Heart right ventricle (tissue), 16 donors: ENCODE data around the gene ANO2. TPM values are rescaled to one million over a fixed set of nuclear protein-coding genes. Genes with fewer than 3 reads are reported as not detected.

Experiments used
- ATAC-seq, 8 donors: fragments of 200-7000 bp; cut with Tn5 transposase; one replicate each; pipeline ENCODE4 v1.9.1; 2020; ENCODE audit warnings: mild to moderate bottlenecking in 8 of 8, moderate library complexity in 8 of 8, moderate number of reproducible peaks in 1 of 8
- DNase-seq, 2 donors: peaks; one replicate each; pipeline ENCODE4 v3.0.0-alpha.2; 2020
- H3K27ac ChIP-seq, 10 donors: fragments of 200-600 bp; sonication (generic) in 2 of 10; one replicate each; pipeline versions ENCODE4 v1.5.0 to v1.8.0; 2020 to 2022; ENCODE audit warnings: mild to moderate bottlenecking in 3 of 10
- H3K27me3 ChIP-seq, 7 donors: fragments of 200-600 bp; one replicate each; pipeline ENCODE4 v1.8.0; 2021 to 2022; ENCODE audit warnings: mild to moderate bottlenecking in 2 of 7
- H3K36me3 ChIP-seq, 9 donors: fragments of 200-600 bp; sonication (generic) in 1 of 9; one replicate each; pipeline versions ENCODE4 v1.5.0 to v1.8.0; 2020 to 2022; ENCODE audit warnings: mild to moderate bottlenecking in 2 of 9
- H3K4me1 ChIP-seq, 9 donors: fragments of 200-600 bp; sonication (generic) in 1 of 9; one replicate each; pipeline versions ENCODE4 v1.5.0 to v1.8.0; 2020 to 2022; ENCODE audit warnings: mild to moderate bottlenecking in 4 of 9
- H3K4me3 ChIP-seq, 10 donors: fragments of 200-600 bp; sonication (generic) in 2 of 10; one replicate each; pipeline versions ENCODE4 v1.5.0 to v1.8.0; 2020 to 2022; ENCODE audit warnings: mild to moderate bottlenecking in 7 of 10, moderate library complexity in 2 of 10
- H3K9me3 ChIP-seq, 11 donors: fragments of 200-600 bp in 10 of 11; sonication (generic) in 2 of 11; one replicate each; pipeline versions ENCODE4 v1.5.0 to v1.8.0; 2013 to 2022; ENCODE audit warnings: mild to moderate bottlenecking in 2 of 11, control low read depth in 1 of 11, moderate library complexity in 1 of 11
- WGBS, 2 donors: extraction: QIAGEN DNeasy Blood & Tissue Kit; methylation state at CpG; one replicate each; pipeline ENCODE4 v1.1.7; 2013; ENCODE audit warnings: inconsistent platforms in 1 of 2; 5-methylcytosine and 5-hydroxymethylcytosine counted together
- intact Hi-C, 10 donors: fragments of 100-400 bp; cut with DNase I; formaldehyde crosslinking; loops; one replicate each; pipeline versions ENCODE4 v1.11.1 to v1.14.2; 2022
- polyA plus RNA-seq, 2 donors: library from polyadenylated mRNA; stranded (reverse); fragments of 200-250 nt; gene quantifications; one replicate each; pipeline ENCODE4 v1.2.3, GENCODE V29; 2013
- total RNA-seq, 10 donors: library from RNA; stranded (reverse); fragmentation: NEBNext Ultra II Directional in 3 of 10; extraction: Animal tissue kit (Norgen Biotek cat#: 25700) in 3 of 10; gene quantifications; one replicate each; pipeline versions ENCODE4 v1.2.1 to v1.2.4, GENCODE V29; 2021 to 2023
- TF ChIP-seq, protein P1 (sequence below), 9 donors: fragments of 200-600 bp; sonication (generic) in 2 of 9; IDR thresholded peaks; one replicate each; pipeline versions ENCODE4 v1.5.0 to v1.8.0; 2021 to 2022; ENCODE audit warnings: antibody characterized with exemption in 9 of 9, mild to moderate bottlenecking in 5 of 9, moderate library complexity in 1 of 9
- donor health status: Arrhythmogenic right ventricular cardiomyopathy.
- donor health status: ischemic (EF 13 %, LVEDD 7.1; RV severe dilation, severe dysfunction).
- donor health status: healthy with polysubstance abuse.
- donor health status: DM: no; HTN: yes; CAD: no.
- donor health status: DM: no; HTN: no; CAD: no.
- donor health status: ischemic (EF 25% LVEDD 6.9; RV normal size, moderate dysfunction).
- donor health status: ischemic (EF 25% LVEDD 5.7; RV mildly dilated, moderate dysfunction).
- donor health status: healthy.
- donor health status: DM: yes; HTN: yes; CAD: no.
- donor health status: Ischemic cardiomyopathy.
- donor health status: ischemic (EF 35%, LVEDD 5.7; RV mildly dilated, moderate dysfunction).
- donor health status: nonischemic (EF 11% LVEDD 7.7; RV severe dilation, severe dysfunction).
- donor health status: DM: yes; HTN: yes; CAD: no.
- donor health status: PGD.
- donor health status: ischemic (EF 29% LVEDD 5.4; RV normal size, mild dysfunction).
- donor health status: nonischemic (EF 23%, LVEDD 6.1; RV moderate dilation, normal function).

The ANO2 gene
- total and polyA plus RNA-seq, 12 donors, result 4.0 to 15.2 (median 12.0) TPM

DNA sequence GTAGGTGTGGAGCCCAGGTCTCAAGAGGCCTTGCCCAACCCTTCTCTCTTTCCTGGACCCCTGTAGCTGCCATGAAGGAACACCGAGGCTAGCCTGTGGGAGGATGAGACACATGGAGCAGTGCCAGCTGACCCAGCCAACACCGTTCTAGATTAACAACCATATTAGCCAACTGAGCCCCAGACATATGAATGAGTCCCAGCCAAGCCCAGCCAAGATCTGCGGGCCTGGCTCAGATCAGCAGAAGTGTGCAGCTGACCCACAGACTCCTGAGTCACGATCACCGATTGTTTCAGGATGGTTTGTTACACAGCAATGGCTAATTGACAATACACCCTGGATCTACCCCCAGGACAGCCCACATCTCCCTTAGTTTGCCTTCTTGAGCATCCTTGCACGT is 431.0 kb downstream of the ANO2 start:
- 75 to 82% methylated on average over 6 of the region's 6 CpGs for WGBS, 2 donors
- DNase-seq, result no peak
- H3K4me3 ChIP-seq, result no peak overlapping the region
- intact Hi-C loops, result no loop called here
- ATAC-seq, result no peak
- TF ChIP-seq, protein P1, sequence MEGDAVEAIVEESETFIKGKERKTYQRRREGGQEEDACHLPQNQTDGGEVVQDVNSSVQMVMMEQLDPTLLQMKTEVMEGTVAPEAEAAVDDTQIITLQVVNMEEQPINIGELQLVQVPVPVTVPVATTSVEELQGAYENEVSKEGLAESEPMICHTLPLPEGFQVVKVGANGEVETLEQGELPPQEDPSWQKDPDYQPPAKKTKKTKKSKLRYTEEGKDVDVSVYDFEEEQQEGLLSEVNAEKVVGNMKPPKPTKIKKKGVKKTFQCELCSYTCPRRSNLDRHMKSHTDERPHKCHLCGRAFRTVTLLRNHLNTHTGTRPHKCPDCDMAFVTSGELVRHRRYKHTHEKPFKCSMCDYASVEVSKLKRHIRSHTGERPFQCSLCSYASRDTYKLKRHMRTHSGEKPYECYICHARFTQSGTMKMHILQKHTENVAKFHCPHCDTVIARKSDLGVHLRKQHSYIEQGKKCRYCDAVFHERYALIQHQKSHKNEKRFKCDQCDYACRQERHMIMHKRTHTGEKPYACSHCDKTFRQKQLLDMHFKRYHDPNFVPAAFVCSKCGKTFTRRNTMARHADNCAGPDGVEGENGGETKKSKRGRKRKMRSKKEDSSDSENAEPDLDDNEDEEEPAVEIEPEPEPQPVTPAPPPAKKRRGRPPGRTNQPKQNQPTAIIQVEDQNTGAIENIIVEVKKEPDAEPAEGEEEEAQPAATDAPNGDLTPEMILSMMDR (IDR thresholded peaks at IDR 0.05), result no peak
- no peaks in the 10 kb centered on the region for H3K36me3 ChIP-seq
- H3K9me3 ChIP-seq, result no peaks in the 10 kb centered on the region
- peaks cover 0 to 26% (median 5%) of the 10 kb centered on the region in 7 donors for H3K27me3 ChIP-seq
- peaks cover 0 to 23% (median 5%) of the 10 kb centered on the region in 9 donors for H3K4me1 ChIP-seq
- no peak overlapping the region for H3K27ac ChIP-seq

DNA sequence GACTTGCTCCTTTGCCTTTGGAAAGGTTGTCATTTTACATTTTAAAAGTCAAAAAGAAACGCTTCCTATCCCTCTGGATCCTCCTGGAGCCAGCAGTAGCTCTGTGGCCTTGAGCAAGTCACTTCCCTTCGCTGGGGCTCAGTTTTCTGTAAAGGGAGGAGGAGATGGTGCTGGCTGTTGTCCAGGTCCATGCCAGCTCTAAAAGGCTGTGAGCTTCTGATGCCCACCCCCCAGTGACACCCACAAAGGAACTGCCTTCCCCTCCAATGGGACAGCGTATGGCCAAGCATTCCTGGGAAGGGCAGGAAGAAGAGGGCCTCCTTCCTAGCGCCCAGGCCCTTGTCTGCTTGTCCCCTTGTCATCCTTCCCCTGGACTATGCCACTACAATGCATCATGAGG is 431.7 kb downstream of the ANO2 start:
- peaks cover 0 to 23% (median 5%) of the 10 kb centered on the region in 9 donors for H3K4me1 ChIP-seq
- no peak overlapping the region for H3K27ac ChIP-seq
- H3K36me3 ChIP-seq, result no peaks in the 10 kb centered on the region
- no peak overlapping the region for H3K4me3 ChIP-seq
- WGBS, 2 donors, result 92% methylated on average over 4 of the region's 4 CpGs
- H3K27me3 ChIP-seq, result peaks cover 0 to 26% (median 5%) of the 10 kb centered on the region in 7 donors
- no peaks in the 10 kb centered on the region for H3K9me3 ChIP-seq
- intact Hi-C loops, result no loop called here
- ATAC-seq (no peak), DNase-seq (no peak)
- TF ChIP-seq, protein P1 (IDR thresholded peaks at IDR 0.05), result no peak

Other genes starting within 250 kb of the ANO2 start
- gene VWF, start 179.4 kb upstream of the ANO2 start, total RNA-seq, result 100 to 1,000 TPM; 163 to 480 (median 275) TPM
- 100 to 1,000 TPM; 104 to 254 TPM for gene VWF, start 179.4 kb upstream of the ANO2 start, polyA plus RNA-seq